Kidney (tissue), 14 donors: ENCODE results near the gene SPTLC3. TPM values are rescaled to one million over a fixed set of nuclear protein-coding genes. Genes with fewer than 3 reads are reported as not detected.

Source experiments
- DNase-seq, 5 donors: peaks; one replicate each; pipeline ENCODE4 v3.0.0-alpha.2; 2013 to 2020
- FAIRE-seq: peaks from 2 replicates; lab custom pipeline; 2012; peaks lifted over from hg19 to GRCh38; lab: Jason Lieb, UNC
- H3K27ac ChIP-seq, 2 donors: one replicate each; pipeline ENCODE4 v1.7.0; 2013; ENCODE audit warnings: low read depth in 2 of 2, low read length in 2 of 2, inconsistent platforms in 1 of 2
- H3K27me3 ChIP-seq: one replicate; pipeline ENCODE4 v1.7.1; 2013; ENCODE audit warnings: low read length, inconsistent platforms; ENCODE audit not compliant: control insufficient read depth, insufficient read depth
- H3K36me3 ChIP-seq, 3 donors: one replicate each; pipeline versions ENCODE4 v1.7.0 to v1.7.1; 2013; ENCODE audit warnings: low read length in 3 of 3, control low read depth in 1 of 3, inconsistent platforms in 1 of 3; ENCODE audit not compliant: insufficient read depth in 3 of 3, control insufficient read depth in 2 of 3
- H3K4me1 ChIP-seq, 3 donors: one replicate each; pipeline versions ENCODE4 v1.7.0 to v1.7.1; 2013; ENCODE audit warnings: low read length in 3 of 3, inconsistent platforms in 1 of 3, low read depth in 1 of 3; ENCODE audit not compliant: control insufficient read depth in 2 of 3, insufficient read depth in 2 of 3
- H3K4me3 ChIP-seq, 3 donors: one replicate each; pipeline versions ENCODE4 v1.7.0 to v1.8.1; 2013; ENCODE audit warnings: low read length in 3 of 3, control low read depth in 1 of 3, inconsistent platforms in 1 of 3
- H3K9ac ChIP-seq, 3 donors: one replicate each; pipeline versions ENCODE4 v1.7.0 to v1.7.1; 2013; ENCODE audit warnings: low read length in 3 of 3, control low read depth in 1 of 3, inconsistent platforms in 1 of 3
- H3K9me3 ChIP-seq, 3 donors: one replicate each; pipeline versions ENCODE4 v1.7.0 to v1.7.1; 2013; ENCODE audit warnings: low read length in 3 of 3, control low read depth in 1 of 3, inconsistent platforms in 1 of 3; ENCODE audit not compliant: control insufficient read depth in 2 of 3, insufficient read depth in 1 of 3
- CTCF ChIP-seq: IDR thresholded peaks from 3 replicates; pipeline ENCODE4 v1.5.1; 2012; ENCODE audit warnings: mild to moderate bottlenecking, moderate library complexity, borderline replicate concordance; ENCODE audit not compliant: insufficient read depth; ENCODE audit errors: extremely low read depth
- intact Hi-C: fragments of 100-400 bp; cut with DNase I; formaldehyde crosslinking; loops from one replicate; pipeline ENCODE4 v1.11.1; 2022
- polyA plus RNA-seq: library from polyadenylated mRNA; stranded (reverse); fragments of 350-450 nt; fragmentation: Illumina TruSeq; extraction: RNeasy Lipid Tissue Mini Kit (QIAGEN cat#74804); gene quantifications from one replicate; pipeline ENCODE4 v1.2.3, GENCODE V29; 2014; ENCODE audit warnings: low read depth, low replicate concordance; ENCODE audit not compliant: insufficient read depth
- total RNA-seq: library from RNA; stranded (reverse); fragmentation: NEBNext Ultra II Directional; extraction: Animal tissue kit (Norgen Biotek cat#: 25700); gene quantifications from one replicate; pipeline ENCODE4 v1.2.1, GENCODE V29; 2021
- donor health status: control.
- donor health status: control.
- donor health status: control.
- donor health status: control.
- donor health status: control.
- donor health status: DM: yes; HTN: yes; CAD: no.
- donor health status: Normal renal cell carcinoma (clear cell type).

SPTLC3 gene
- total and polyA plus RNA-seq, 2 donors from 2014 or later, result 7.1 to 65.9 TPM

GRCh38 chr20:13131688-13132087 lies 122.9 kb downstream of the SPTLC3 start:
- Histone ChIP-seq H3K9me3 (no peaks in the 10 kb centered on the region), H3K4me3 (no peak overlapping the region), H3K36me3 (peaks cover 2 to 19% (median 8%) of the 10 kb centered on the region in 3 donors), H3K9ac (no peak overlapping the region), H3K4me1 (no peaks in the 10 kb centered on the region), H3K27ac (no peak overlapping the region), H3K27me3 (no peaks in the 10 kb centered on the region)
- no peak for FAIRE-seq
- no peak for TF ChIP-seq CTCF
- intact Hi-C loops, result no loop called here
- no peak for DNase-seq

GRCh38 chr20:13139459-13140150 lies 130.8 kb downstream of the SPTLC3 start:
- FAIRE-seq (no peak), DNase-seq (no peak)
- no peak overlapping the region for H3K27ac ChIP-seq
- H3K36me3 ChIP-seq, result peaks cover 0 to 1% (median 0%) of the 10 kb centered on the region in 3 donors
- H3K9me3 ChIP-seq, result no peaks in the 10 kb centered on the region
- no peaks in the 10 kb centered on the region for H3K4me1 ChIP-seq
- intact Hi-C loops, result no loop called here
- no peak for TF ChIP-seq CTCF
- no peak overlapping the region for H3K9ac ChIP-seq
- H3K4me3 ChIP-seq, result no peak overlapping the region
- no peaks in the 10 kb centered on the region for H3K27me3 ChIP-seq

- Histone ChIP-seq H3K9ac (no peak overlapping the region), H3K27me3 (no peaks in the 10 kb centered on the region), H3K9me3 (no peaks in the 10 kb centered on the region), H3K27ac (no peak overlapping the region), H3K4me3 (no peak overlapping the region), H3K4me1 (no peaks in the 10 kb centered on the region), H3K36me3 (no peaks in the 10 kb centered on the region)
- TF ChIP-seq CTCF, result no peak
- FAIRE-seq, result no peak
- no peak for DNase-seq
- intact Hi-C loops, result no loop called here
These were observed 131.4 kb downstream of the SPTLC3 start for GRCh38 chr20:13140201-13140600.
